OCI-LY3 (cell line): Measurements from ENCODE around the gene A4GALT.

Experiments used
- CTCF ChIP-seq: fragments of 200-600, 300-600 bp; sonication (generic); IDR thresholded peaks from 2 replicates; pipeline ENCODE4 v1.5.1; 2014; ENCODE audit warnings: antibody characterized with exemption, low read length, low read depth
- EZH2phosphoT487 ChIP-seq: fragments of 200-600 bp; shearing (Covaris generic); IDR thresholded peaks from 2 replicates; pipeline ENCODE4 v1.6.1; 2018; ENCODE audit warnings: antibody characterized with exemption, mixed run types, low read depth

GRCh38 chr22:42673898-42674401, 46.7 kb downstream of the A4GALT start:
- TF ChIP-seq CTCF = no peak
- no peak for TF ChIP-seq EZH2phosphoT487
